Dendritic cell treated with granulocyte-macrophage colony-stimulating factor and Interleukin-4, amounts not matched to agents 40 ng/mL and 50 ng/mL, for 4 days (primary cell): ENCODE results near the gene RPS6KA2.

ENCODE experiments used
- H3K27ac Mint-ChIP-seq: one replicate; pipeline ENCODE4 v1.8.0; 2022; ENCODE audit warnings: mild to moderate bottlenecking, mixed read lengths
- H3K27me3 Mint-ChIP-seq: one replicate; pipeline ENCODE4 v1.8.0; 2022; ENCODE audit warnings: mild to moderate bottlenecking, mixed read lengths
- H3K36me3 Mint-ChIP-seq: one replicate; pipeline ENCODE4 v1.8.0; 2022; ENCODE audit warnings: low read depth, mixed read lengths
- H3K4me1 Mint-ChIP-seq: one replicate; pipeline ENCODE4 v1.8.0; 2022; ENCODE audit warnings: low read depth, mixed read lengths
- H3K4me3 Mint-ChIP-seq: one replicate; pipeline ENCODE4 v1.8.0; 2022; ENCODE audit warnings: mild to moderate bottlenecking, moderate library complexity, mixed read lengths
- H3K9me3 Mint-ChIP-seq: one replicate; pipeline ENCODE4 v1.8.0; 2022; ENCODE audit warnings: mixed read lengths
- intact Hi-C: fragments of 100-400 bp; cut with micrococcal nuclease; formaldehyde crosslinking; loops from one replicate; pipeline ENCODE4 v1.15.0; 2022

RPS6KA2 gene

GRCh38 chr6:166502453-166502852 is 124.6 kb downstream of the RPS6KA2 start:
- Mint-ChIP-seq H3K36me3 (peaks cover 13% of the 10 kb centered on the region), H3K27me3 (no peaks in the 10 kb centered on the region), H3K4me1 (no peaks in the 10 kb centered on the region), H3K4me3 (no peak overlapping the region), H3K27ac (no peak overlapping the region), H3K9me3 (no peaks in the 10 kb centered on the region)
- intact Hi-C loops: no loop called here

GRCh38 chr6:166501246-166501645 is 125.8 kb downstream of the RPS6KA2 start:
- Mint-ChIP-seq H3K4me1 (no peaks in the 10 kb centered on the region), H3K27me3 (no peaks in the 10 kb centered on the region), H3K27ac (no peak overlapping the region)

DNA sequence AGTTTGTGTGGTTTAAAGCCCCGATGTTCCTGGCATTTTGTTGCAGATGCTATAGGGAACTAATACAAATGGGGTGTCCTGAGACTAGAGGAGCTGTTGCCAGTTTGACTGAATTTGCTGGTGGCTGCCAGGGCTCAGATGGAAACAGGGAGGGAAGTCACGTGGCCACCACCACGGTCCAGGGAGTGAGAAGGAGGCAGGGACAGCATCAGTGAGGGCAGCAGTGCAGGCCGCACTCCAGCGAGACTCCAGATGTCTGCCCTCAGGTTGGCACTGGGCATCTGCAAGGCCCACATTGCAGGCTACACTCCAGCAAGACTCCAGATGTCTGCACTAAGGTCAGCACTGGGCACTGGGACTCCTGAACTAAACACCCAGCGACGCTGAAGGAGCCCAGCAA is 126.8 kb downstream of the RPS6KA2 start:
- Mint-ChIP-seq H3K4me3 (no peak overlapping the region), H3K36me3 (peaks cover 13% of the 10 kb centered on the region), H3K9me3 (no peaks in the 10 kb centered on the region), H3K4me1 (no peaks in the 10 kb centered on the region), H3K27ac (no peak overlapping the region), H3K27me3 (no peaks in the 10 kb centered on the region)
- intact Hi-C loops: no loop called here

More at GRCh38 chr6:166501246-166501645, 125.8 kb downstream of the RPS6KA2 start:
- Mint-ChIP-seq H3K36me3 (peaks cover 13% of the 10 kb centered on the region), H3K9me3 (no peaks in the 10 kb centered on the region), H3K4me3 (no peak overlapping the region)
- intact Hi-C loops: no loop called here

DNA sequence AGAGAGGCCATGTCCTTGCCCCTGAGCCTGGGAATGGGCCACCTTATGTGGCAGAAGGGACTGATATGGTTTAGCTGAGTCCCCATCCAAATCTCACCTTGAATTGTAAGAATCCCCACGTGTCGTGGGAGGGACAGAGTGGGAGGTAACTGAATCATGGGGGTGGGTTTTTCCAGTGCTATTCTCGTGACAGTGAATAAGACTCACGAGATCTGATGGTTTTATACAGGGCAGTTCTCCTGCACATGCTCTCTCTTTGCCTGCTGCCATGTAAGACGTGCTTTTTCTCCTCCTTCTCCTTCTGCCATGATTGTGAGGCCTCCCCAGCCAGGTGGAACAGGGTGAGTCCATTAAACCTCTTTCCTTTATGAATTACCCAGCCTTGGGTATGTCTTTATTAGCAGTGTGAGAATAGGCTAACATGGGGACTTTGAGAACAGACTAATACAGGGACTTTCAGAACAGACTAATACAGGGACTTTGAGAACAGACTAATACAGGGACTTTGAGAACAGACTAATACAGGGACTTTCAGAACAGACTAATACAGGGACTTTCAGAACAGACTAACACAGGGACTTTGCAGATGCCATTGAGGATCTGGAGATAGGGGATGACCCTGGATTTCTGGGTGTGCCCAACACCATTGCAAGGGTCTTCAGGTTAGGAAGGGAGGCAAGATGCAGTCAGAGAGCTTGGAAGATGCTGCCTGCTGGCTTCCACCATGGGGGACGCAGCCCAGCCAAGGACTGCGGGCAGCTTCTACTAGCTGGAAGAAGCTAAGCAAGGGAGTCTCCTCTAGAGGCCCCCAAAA is 127.5 kb downstream of the RPS6KA2 start:
- H3K9me3 Mint-ChIP-seq: no peaks in the 10 kb centered on the region
- H3K4me1 Mint-ChIP-seq: no peaks in the 10 kb centered on the region
- intact Hi-C loops: no loop called here
- no peak overlapping the region for H3K27ac Mint-ChIP-seq
- H3K27me3 Mint-ChIP-seq: no peaks in the 10 kb centered on the region
- H3K36me3 Mint-ChIP-seq: peaks cover 13% of the 10 kb centered on the region
- no peak overlapping the region for H3K4me3 Mint-ChIP-seq

DNA sequence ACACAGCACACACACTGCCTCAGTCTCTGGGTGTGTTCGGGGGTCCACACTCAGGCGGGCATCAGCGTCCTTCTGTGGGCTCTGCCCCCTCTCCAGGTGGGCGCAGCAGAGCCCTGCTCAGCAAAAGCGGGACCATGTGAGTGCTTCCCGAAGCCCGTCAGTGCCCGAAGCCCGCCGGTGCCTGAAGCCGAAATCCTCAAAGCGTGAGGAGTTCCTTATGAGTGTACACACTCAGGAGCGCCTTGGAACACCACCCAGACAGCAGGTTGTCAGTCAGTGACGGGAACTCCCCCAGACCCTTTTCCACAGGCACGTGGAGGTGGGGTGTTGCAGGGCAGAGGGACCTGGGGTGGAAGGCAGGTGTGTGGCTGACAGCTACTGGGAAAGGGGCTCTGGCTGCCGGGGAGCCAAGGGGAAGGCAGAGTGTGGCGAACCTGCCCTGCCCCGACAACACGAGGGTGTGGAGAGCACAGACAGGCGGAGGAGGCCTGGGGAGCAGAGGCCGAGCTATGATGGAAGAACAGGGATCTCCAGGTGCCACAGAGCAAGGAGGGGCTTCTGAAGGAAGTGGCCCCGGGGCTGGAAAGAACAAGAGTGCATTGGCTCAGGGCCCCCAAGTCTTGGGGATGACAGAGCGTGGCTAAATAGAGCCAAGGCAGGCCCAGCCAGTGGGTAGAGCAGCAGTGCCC is 128.2 kb downstream of the RPS6KA2 start:
- intact Hi-C loops: no loop called here
- no peaks in the 10 kb centered on the region for H3K27me3 Mint-ChIP-seq

GRCh38 chr6:166498228-166498627 is 128.8 kb downstream of the RPS6KA2 start:
- Mint-ChIP-seq H3K27ac (no peak overlapping the region), H3K27me3 (no peaks in the 10 kb centered on the region), H3K36me3 (peaks cover 6% of the 10 kb centered on the region), H3K4me1 (no peaks in the 10 kb centered on the region), H3K9me3 (no peaks in the 10 kb centered on the region), H3K4me3 (no peak overlapping the region)
- intact Hi-C loops: no loop called here

More for the DNA sequence above, 128.2 kb downstream of the RPS6KA2 start:
- Mint-ChIP-seq H3K9me3 (no peaks in the 10 kb centered on the region), H3K4me1 (no peaks in the 10 kb centered on the region), H3K27ac (no peak overlapping the region), H3K36me3 (peaks cover 10% of the 10 kb centered on the region), H3K4me3 (no peak overlapping the region)

- Mint-ChIP-seq H3K27ac (no peak overlapping the region), H3K36me3 (peaks cover 6% of the 10 kb centered on the region), H3K4me1 (no peaks in the 10 kb centered on the region), H3K4me3 (no peak overlapping the region), H3K27me3 (no peaks in the 10 kb centered on the region), H3K9me3 (no peaks in the 10 kb centered on the region)
- intact Hi-C loops: no loop called here
Measured at GRCh38 chr6:166497087-166497899, 129.8 kb downstream of the RPS6KA2 start.

- H3K36me3 Mint-ChIP-seq: peaks cover 6% of the 10 kb centered on the region
- intact Hi-C loops: no loop called here
- H3K27me3 Mint-ChIP-seq: no peaks in the 10 kb centered on the region
- no peaks in the 10 kb centered on the region for H3K4me1 Mint-ChIP-seq
- no peaks in the 10 kb centered on the region for H3K9me3 Mint-ChIP-seq
- no peak overlapping the region for H3K27ac Mint-ChIP-seq
- no peak overlapping the region for H3K4me3 Mint-ChIP-seq
Measured at GRCh38 chr6:166496460-166496859, 130.6 kb downstream of the RPS6KA2 start.

DNA sequence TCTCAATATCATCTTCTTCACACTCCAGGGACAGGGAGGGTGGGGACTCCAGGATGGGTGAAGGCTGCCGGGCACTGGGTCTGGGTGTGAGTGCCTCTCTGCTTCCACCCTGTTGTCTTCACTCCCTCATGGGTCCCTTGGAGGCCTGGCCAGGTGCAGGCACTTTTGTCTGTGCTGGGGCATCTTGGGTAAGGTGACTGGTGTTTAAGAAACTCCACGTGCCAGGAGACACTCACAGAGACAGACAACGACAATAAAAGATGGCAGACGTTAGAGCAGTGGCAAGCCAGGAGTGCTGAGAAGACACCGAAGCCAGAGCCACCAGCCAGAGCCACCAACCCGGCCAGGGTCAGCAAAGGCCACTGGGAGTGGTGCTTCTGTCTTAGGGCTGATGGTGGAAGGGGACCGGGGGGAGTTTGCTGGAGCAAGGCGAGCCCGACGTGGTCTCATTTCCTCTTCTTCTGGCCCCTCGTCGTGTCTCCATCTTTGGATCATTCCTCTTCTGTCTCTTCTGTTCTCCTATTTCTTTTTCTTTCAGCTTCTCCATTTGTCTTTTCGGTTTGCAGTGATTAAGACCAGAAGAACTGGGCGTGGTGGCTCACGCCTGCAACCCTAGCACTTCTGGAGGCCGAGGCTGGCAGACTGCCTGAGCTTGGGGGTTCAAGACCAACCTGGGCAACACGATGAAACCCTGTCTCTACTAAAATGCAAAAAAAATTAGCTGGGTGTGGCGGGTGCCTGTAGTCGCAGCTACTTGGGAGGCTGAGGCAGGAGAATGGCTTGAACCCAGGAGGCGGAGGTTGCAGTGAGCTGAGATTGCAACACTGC is 131.3 kb downstream of the RPS6KA2 start:
- Mint-ChIP-seq H3K4me3 (no peak overlapping the region), H3K27me3 (no peaks in the 10 kb centered on the region), H3K27ac (no peak overlapping the region), H3K36me3 (peaks cover 6% of the 10 kb centered on the region), H3K4me1 (no peaks in the 10 kb centered on the region), H3K9me3 (no peaks in the 10 kb centered on the region)
- intact Hi-C loops: no loop called here

DNA sequence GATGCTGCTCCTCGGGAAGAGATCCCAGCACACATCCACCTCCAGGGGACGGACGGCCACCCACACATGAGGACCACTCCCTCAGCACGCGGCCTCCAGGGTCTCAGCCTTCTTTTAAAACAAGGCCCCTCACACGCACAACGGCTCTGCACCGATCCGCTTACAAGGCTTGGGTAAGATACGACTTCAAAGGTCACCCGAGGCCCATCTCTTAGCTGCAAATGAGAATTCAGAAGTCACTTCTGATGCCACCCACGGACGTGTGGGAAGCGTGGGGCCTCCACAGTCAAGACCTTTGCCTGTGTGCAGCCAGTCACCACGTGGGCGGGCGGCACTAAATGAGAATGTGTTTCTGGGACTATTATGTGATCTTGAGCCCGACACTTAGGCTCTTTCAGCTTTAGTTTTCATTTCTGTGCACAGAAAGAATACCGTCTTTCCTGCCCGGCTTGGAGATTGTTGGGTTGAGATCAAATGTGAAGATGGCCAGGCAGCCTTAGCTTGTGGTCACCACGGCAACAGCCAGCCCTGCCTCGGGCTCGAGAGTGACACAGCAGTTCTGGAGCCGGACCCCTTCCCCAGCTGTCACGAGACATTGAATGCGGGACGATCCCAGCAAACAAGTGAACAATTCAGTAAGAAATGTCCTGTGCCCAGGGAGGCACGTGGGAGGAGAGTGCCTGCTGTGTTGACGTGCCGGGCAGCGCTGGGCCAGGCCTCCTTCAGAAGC is 132.1 kb downstream of the RPS6KA2 start:
- no peaks in the 10 kb centered on the region for H3K27me3 Mint-ChIP-seq
- intact Hi-C loops: no loop called here
- no peak overlapping the region for H3K27ac Mint-ChIP-seq
- H3K4me3 Mint-ChIP-seq: no peak overlapping the region
- no peaks in the 10 kb centered on the region for H3K9me3 Mint-ChIP-seq
- peaks cover 6% of the 10 kb centered on the region for H3K36me3 Mint-ChIP-seq
- no peaks in the 10 kb centered on the region for H3K4me1 Mint-ChIP-seq

DNA sequence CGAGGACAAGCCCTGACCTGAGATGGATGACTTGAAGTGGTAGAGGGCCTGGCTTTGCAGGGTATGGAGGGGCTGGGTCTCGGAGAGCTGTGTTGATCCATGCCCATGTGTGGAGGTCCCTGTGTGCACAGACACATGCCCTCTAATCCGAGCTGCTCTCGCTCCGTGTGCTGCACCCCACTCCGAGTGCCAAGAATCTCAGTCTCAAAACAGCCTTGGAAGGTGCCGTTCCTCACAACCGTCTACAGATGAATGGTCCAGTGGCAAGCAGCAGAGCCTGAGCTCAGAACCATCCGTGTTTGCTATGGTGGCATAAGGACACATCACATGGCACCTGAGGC is 133.0 kb downstream of the RPS6KA2 start:
- no peaks in the 10 kb centered on the region for H3K4me1 Mint-ChIP-seq
- H3K27ac Mint-ChIP-seq: no peak overlapping the region
- intact Hi-C loops: no loop called here
- H3K36me3 Mint-ChIP-seq: peaks cover 6% of the 10 kb centered on the region
- no peaks in the 10 kb centered on the region for H3K9me3 Mint-ChIP-seq
- H3K27me3 Mint-ChIP-seq: no peaks in the 10 kb centered on the region
- no peak overlapping the region for H3K4me3 Mint-ChIP-seq

GRCh38 chr6:166493427-166494100 is 133.5 kb downstream of the RPS6KA2 start:
- no peaks in the 10 kb centered on the region for H3K4me1 Mint-ChIP-seq

More at GRCh38 chr6:166493427-166494100, 133.5 kb downstream of the RPS6KA2 start:
- H3K27ac Mint-ChIP-seq: no peak overlapping the region
- no peaks in the 10 kb centered on the region for H3K9me3 Mint-ChIP-seq
- H3K4me3 Mint-ChIP-seq: no peak overlapping the region
- peaks cover 2% of the 10 kb centered on the region for H3K36me3 Mint-ChIP-seq
- intact Hi-C loops: no loop called here
- H3K27me3 Mint-ChIP-seq: no peaks in the 10 kb centered on the region
